ENCODE data around the gene GNAQ. TPM values are rescaled to one million over a fixed set of nuclear protein-coding genes. Genes with fewer than 3 reads are reported as not detected.

GNAQ gene
- polyA plus RNA-seq, 1 of the 3 experiments (the other 2 are of a cell fraction), result 20.9 TPM

GRCh38 chr9:77827104-77827784 lies 204.4 kb downstream of the GNAQ start:
- Histone ChIP-seq H2AFZ (ENCODE audit: low read depth) (no peak overlapping the region), H3K27me3 (ENCODE audit: insufficient read depth) (no peaks in the 10 kb centered on the region), H3K4me2 (0 out of 2 replicates have a peak overlapping the region, but pooled peaks have one; percentile 9), H3F3A (replicated peaks; ENCODE audit: insufficient read depth) (peaks cover 21% of the 10 kb centered on the region), H3K9ac (no peak overlapping the region), H3K9me2 (no peaks in the 10 kb centered on the region), H4K20me1 (ENCODE audit: insufficient read depth) (no peaks in the 10 kb centered on the region), H3K27ac (ENCODE audit: low read depth in 2 of 2, low read length in 1 of 2) (peak overlapping the region; percentile 6 to 23; a peak in 2 of 4 replicates), H3K4me3 (ENCODE audit: low read depth in 2 of 2, low read length in 1 of 2) (no peak overlapping the region), H3K4me1 (ENCODE audit: control insufficient read depth in 1 of 2, insufficient read depth in 2 of 2, low read depth in 1 of 2, low read length in 1 of 2) (peaks cover 9 to 10% of the 10 kb centered on the region in 2 experiments; a peak in 3 of 4 replicates), H3K36me3 (replicated peaks in 1 of 2; ENCODE audit: control insufficient read depth in 1 of 2, insufficient read depth in 2 of 2, low read length in 1 of 2) (no peaks in the 10 kb centered on the region), H3K79me2 (ENCODE audit: insufficient read depth) (peaks cover 58% of the 10 kb centered on the region), H3K9me3 (no peaks in the 10 kb centered on the region)
- 65% methylated on average over 6 of the region's 6 CpGs for WGBS (ENCODE audit: low lambda C conversion rate)
- DNase-seq, result no peak
- POLR2A ChIA-PET, result interaction anchor here (0.6 kb wide), 1 partner anchor 22 kb away, joined by 4 read pairs; no protein-coding TSS in a partner anchor
- TF ChIP-seq ELF1 (IDR thresholded peaks at IDR 0.05) (no peak), MEF2A (IDR thresholded peaks at IDR 0.05; ENCODE audit: borderline replicate concordance, low read depth) (peak; percentile 80)
- CTCF ChIA-PET, result interaction anchor here (0.6 to 1.3 kb wide), 3 partner anchors 16 to 252 kb away, joined by 3 read pairs; no protein-coding TSS in a partner anchor

GRCh38 chr9:77826621-77827020 lies 205.0 kb downstream of the GNAQ start:
- no peaks in the 10 kb centered on the region for H3K27me3 ChIP-seq (ENCODE audit: insufficient read depth)
- H3K79me2 ChIP-seq (ENCODE audit: insufficient read depth), result peaks cover 59% of the 10 kb centered on the region
- H3F3A ChIP-seq (replicated peaks; ENCODE audit: insufficient read depth), result peaks cover 26% of the 10 kb centered on the region
- DNase-seq, result no peak
- no peaks in the 10 kb centered on the region for H3K9me3 ChIP-seq
- no peak overlapping the region for H3K9ac ChIP-seq
- ChIA-PET CTCF (interaction anchor here (1.2 to 1.3 kb wide), 2 partner anchors 15 to 209 kb away, joined by 3 read pairs; no protein-coding TSS in a partner anchor), POLR2A (no interaction called here)
- H3K4me1 ChIP-seq (ENCODE audit: control insufficient read depth in 1 of 2, insufficient read depth in 2 of 2, low read depth in 1 of 2, low read length in 1 of 2), result peaks cover 6 to 14% of the 10 kb centered on the region in 2 experiments; a peak in 3 of 4 replicates
- TF ChIP-seq SIN3A (IDR thresholded peaks at IDR 0.05; ENCODE audit: borderline replicate concordance, low read depth, low read length), result no peak
- TF ChIP-seq JUND (IDR thresholded peaks at IDR 0.05), result no peak
- no peak for TF ChIP-seq IRF3 (IDR thresholded peaks at IDR 0.05; ENCODE audit: low read depth, low read length)
- no peak overlapping the region for H3K4me2 ChIP-seq
- 87% methylated on average over 5 of the region's 5 CpGs for WGBS (ENCODE audit: low lambda C conversion rate)
- H3K9me2 ChIP-seq, result no peaks in the 10 kb centered on the region
- H3K27ac ChIP-seq (ENCODE audit: low read depth in 2 of 2, low read length in 1 of 2), result no peak overlapping the region
- H3K36me3 ChIP-seq (replicated peaks in 1 of 2; ENCODE audit: control insufficient read depth in 1 of 2, insufficient read depth in 2 of 2, low read length in 1 of 2), result no peaks in the 10 kb centered on the region
- H4K20me1 ChIP-seq (ENCODE audit: insufficient read depth), result no peaks in the 10 kb centered on the region
- H3K4me3 ChIP-seq (ENCODE audit: low read depth in 2 of 2, low read length in 1 of 2), result no peak overlapping the region
- no peak overlapping the region for H2AFZ ChIP-seq (ENCODE audit: low read depth)

GRCh38 chr9:77826116-77826515 lies 205.5 kb downstream of the GNAQ start:
- Histone ChIP-seq H3K36me3 (replicated peaks in 1 of 2; ENCODE audit: control insufficient read depth in 1 of 2, insufficient read depth in 2 of 2, low read length in 1 of 2) (no peaks in the 10 kb centered on the region), H3K27ac (ENCODE audit: low read depth in 2 of 2, low read length in 1 of 2) (no peak overlapping the region), H3K4me1 (ENCODE audit: control insufficient read depth in 1 of 2, insufficient read depth in 2 of 2, low read depth in 1 of 2, low read length in 1 of 2) (peaks cover 6 to 18% of the 10 kb centered on the region in 2 experiments; a peak in 3 of 4 replicates), H4K20me1 (ENCODE audit: insufficient read depth) (no peaks in the 10 kb centered on the region), H3F3A (replicated peaks; ENCODE audit: insufficient read depth) (peaks cover 26% of the 10 kb centered on the region), H3K9me2 (no peaks in the 10 kb centered on the region), H3K79me2 (ENCODE audit: insufficient read depth) (peaks cover 59% of the 10 kb centered on the region), H3K27me3 (ENCODE audit: insufficient read depth) (no peaks in the 10 kb centered on the region), H2AFZ (ENCODE audit: low read depth) (no peak overlapping the region), H3K9me3 (no peaks in the 10 kb centered on the region), H3K4me3 (ENCODE audit: low read depth in 2 of 2, low read length in 1 of 2) (no peak overlapping the region), H3K4me2 (no peak overlapping the region), H3K9ac (no peak overlapping the region)
- no peak for DNase-seq
- POLR2A ChIA-PET, result no interaction called here
- WGBS (ENCODE audit: low lambda C conversion rate), result 88% methylated on average over 2 of the region's 2 CpGs
- CTCF ChIA-PET, result interaction anchor here (0.6 to 1.3 kb wide), 4 partner anchors 15 to 209 kb away, joined by 3 read pairs; no protein-coding TSS in a partner anchor
- TF ChIP-seq TAF1 (IDR thresholded peaks at IDR 0.05; ENCODE audit: borderline replicate concordance, low read depth, low read length) (no peak), MEF2A (IDR thresholded peaks at IDR 0.05; ENCODE audit: borderline replicate concordance, low read depth) (no peak), TEAD4 (IDR thresholded peaks at IDR 0.05; ENCODE audit: borderline replicate concordance, insufficient read depth) (no peak), POLR2AphosphoS5 (IDR thresholded peaks at IDR 0.05; ENCODE audit: low read depth, low read length) (no peak), FOXM1 (IDR thresholded peaks at IDR 0.05; ENCODE audit: low read depth) (no peak), NFIC (IDR thresholded peaks at IDR 0.05; ENCODE audit: borderline replicate concordance) (no peak), ELF1 (IDR thresholded peaks at IDR 0.05) (no peak), CTCF (IDR thresholded peaks at IDR 0.05) (no peak), USF1 (IDR thresholded peaks at IDR 0.05; ENCODE audit: borderline replicate concordance, low read depth) (no peak), PBX3 (IDR thresholded peaks at IDR 0.05) (no peak), FOXJ3 (CRISPR knock-in tag; IDR thresholded peaks at IDR 0.05) (no peak), USF2 (IDR thresholded peaks at IDR 0.05; ENCODE audit: borderline replicate concordance, low read depth, low read length) (no peak)

All from SK-N-SH (cell line).